Natural killer cell (primary cell): Measurements from ENCODE around the gene CHCHD1. TPM values are rescaled to one million over a fixed set of nuclear protein-coding genes. Genes with fewer than 3 reads are reported as not detected.

Source experiments
- ATAC-seq, 3 donors: fragments of 150-1000 bp in 2 of 3; fragments of 200-7000 bp in 1 of 3; cut with Tn5 transposase; 1 replicate in 1 of 3; 2 replicates in 2 of 3; pipeline ENCODE4 v1.10.0; 2021; ENCODE audit warnings: mild to moderate bottlenecking in 2 of 3, moderate library complexity in 2 of 3
- DNase-seq, 2 donors: peaks; one replicate each; pipeline versions ENCODE4 v3.0.0 to v3.0.0-alpha.2; 2013 to 2021; ENCODE audit warnings: mixed read lengths in 1 of 2
- H3K27ac ChIP-seq: one replicate; pipeline ENCODE4 v1.5.1; 2013; ENCODE audit warnings: mild to moderate bottlenecking, low read length
- H3K27me3 ChIP-seq: one replicate; pipeline ENCODE4 v1.6.1; 2013; ENCODE audit warnings: low read length; ENCODE audit not compliant: control insufficient read depth, insufficient read depth
- H3K36me3 ChIP-seq: one replicate; pipeline ENCODE4 v1.6.1; 2013; ENCODE audit warnings: low read length; ENCODE audit not compliant: control insufficient read depth, insufficient read depth
- H3K4me1 ChIP-seq: one replicate; pipeline ENCODE4 v1.6.1; 2013; ENCODE audit warnings: low read length; ENCODE audit not compliant: control insufficient read depth, insufficient read depth
- H3K4me3 ChIP-seq: one replicate; pipeline ENCODE4 v1.5.1; 2013; ENCODE audit warnings: low read length
- H3K9me3 ChIP-seq: one replicate; pipeline ENCODE4 v1.6.1; 2013; ENCODE audit warnings: low read length; ENCODE audit not compliant: control insufficient read depth, insufficient read depth
- H3K27ac Mint-ChIP-seq, 2 donors: one replicate each; pipeline ENCODE4 v1.8.0; 2022; ENCODE audit warnings: mild to moderate bottlenecking in 2 of 2, mixed read lengths in 2 of 2, moderate library complexity in 1 of 2
- H3K27me3 Mint-ChIP-seq, 2 donors: one replicate each; pipeline ENCODE4 v1.8.0; 2022; ENCODE audit warnings: low read depth in 2 of 2, mixed read lengths in 2 of 2
- H3K36me3 Mint-ChIP-seq: one replicate; pipeline ENCODE4 v1.8.0; 2022; ENCODE audit warnings: mixed read lengths
- H3K4me1 Mint-ChIP-seq, 2 donors: one replicate each; pipeline ENCODE4 v1.8.0; 2022; ENCODE audit warnings: mixed read lengths in 2 of 2
- H3K4me3 Mint-ChIP-seq: one replicate; pipeline ENCODE4 v1.8.0; 2022; ENCODE audit warnings: mild to moderate bottlenecking, moderate library complexity, mixed read lengths
- H3K9me3 Mint-ChIP-seq, 2 donors: one replicate each; pipeline ENCODE4 v1.8.0; 2022; ENCODE audit warnings: mixed read lengths in 2 of 2
- CTCF ChIP-seq: fragments of 200-600 bp; IDR thresholded peaks from one replicate; pipeline ENCODE4 v1.8.0; 2022; ENCODE audit warnings: antibody characterized with exemption
- WGBS: methylation state at CpG from one replicate; pipeline ENCODE4 v1.1.7; 2013; ENCODE audit warnings: missing lambda C conversion rate; ENCODE audit not compliant: insufficient coverage; 5-methylcytosine and 5-hydroxymethylcytosine counted together
- intact Hi-C: fragments of 100-400 bp; cut with micrococcal nuclease; formaldehyde crosslinking; loops from one replicate; pipeline ENCODE4 v1.14.2; 2022
- total RNA-seq, 4 donors: library from RNA; stranded (reverse); fragments of 120-200 nt in 1 of 4; gene quantifications; one replicate each; pipeline versions ENCODE4 v1.2.3 to v1.2.4, GENCODE V29; 2013 to 2022

The CHCHD1 gene
- total RNA-seq, 3 donors from 2014 or later (not counting 1 experiment from before 2014, with no cell fraction given), result 5.2 to 7.0 (median 5.9) TPM

GRCh38 chr10:73779539-73780197 lies 2.2 kb upstream of the CHCHD1 start:
- peaks cover 40% of the 10 kb centered on the region for H3K36me3 ChIP-seq

GRCh38 chr10:73780301-73780700 lies 1.5 kb upstream of the CHCHD1 start:
- Histone ChIP-seq H3K27ac (no peak overlapping the region), H3K27me3 (no peaks in the 10 kb centered on the region), H3K9me3 (no peaks in the 10 kb centered on the region), H3K4me3 (no peak overlapping the region), H3K36me3 (peaks cover 37% of the 10 kb centered on the region), H3K4me1 (peaks cover 35% of the 10 kb centered on the region)
- Mint-ChIP-seq H3K27me3 (no peaks in the 10 kb centered on the region), H3K4me3 (peak overlapping the region; percentile 100), H3K4me1 (peaks cover 54 to 56% of the 10 kb centered on the region in 2 donors), H3K27ac (peak overlapping the region; percentile 96), H3K9me3 (no peaks in the 10 kb centered on the region), H3K36me3 (no peaks in the 10 kb centered on the region)
- no peak for ATAC-seq
- TF ChIP-seq CTCF, result no peak
- intact Hi-C loops, result no loop called here
- no peak for DNase-seq
- WGBS, result 65% methylated on average over 4 of the region's 5 CpGs

More at GRCh38 chr10:73779539-73780197, 2.2 kb upstream of the CHCHD1 start:
- H3K27ac Mint-ChIP-seq, result peak overlapping the region; percentile 96
- no peak for DNase-seq
- intact Hi-C loops, result no loop called here
- H3K9me3 ChIP-seq, result no peaks in the 10 kb centered on the region
- no peaks in the 10 kb centered on the region for H3K27me3 Mint-ChIP-seq
- H3K4me1 ChIP-seq, result peaks cover 37% of the 10 kb centered on the region
- H3K4me3 ChIP-seq, result no peak overlapping the region
- 83% methylated on average over 3 of the region's 3 CpGs for WGBS
- H3K36me3 Mint-ChIP-seq, result no peaks in the 10 kb centered on the region
- no peak overlapping the region for H3K27ac ChIP-seq
- no peaks in the 10 kb centered on the region for H3K9me3 Mint-ChIP-seq
- peaks cover 56 to 57% of the 10 kb centered on the region in 2 donors for H3K4me1 Mint-ChIP-seq
- no peak for ATAC-seq
- H3K4me3 Mint-ChIP-seq, result peak overlapping the region; percentile 71
- no peak for TF ChIP-seq CTCF
- H3K27me3 ChIP-seq, result no peaks in the 10 kb centered on the region

GRCh38 chr10:73780966-73781365 lies 882 bp upstream of the CHCHD1 start:
- peaks cover 52% of the 10 kb centered on the region in 2 donors for H3K4me1 Mint-ChIP-seq
- H3K4me3 ChIP-seq, result peak overlapping the region; percentile 52

More at GRCh38 chr10:73780966-73781365, 882 bp upstream of the CHCHD1 start:
- Mint-ChIP-seq H3K9me3 (no peaks in the 10 kb centered on the region), H3K27me3 (no peaks in the 10 kb centered on the region), H3K36me3 (no peaks in the 10 kb centered on the region), H3K4me3 (peak overlapping the region; percentile 100), H3K27ac (peak overlapping the region; percentile 96)
- intact Hi-C loops, result no loop called here
- ATAC-seq (no peak), DNase-seq (no peak)
- Histone ChIP-seq H3K4me1 (peaks cover 33% of the 10 kb centered on the region), H3K27me3 (no peaks in the 10 kb centered on the region), H3K36me3 (peaks cover 30% of the 10 kb centered on the region), H3K9me3 (no peaks in the 10 kb centered on the region), H3K27ac (peak overlapping the region; percentile 65)
- WGBS, result 41% methylated on average over 11 of the region's 11 CpGs
- no peak for TF ChIP-seq CTCF
